ENCODE measurements around the gene MKX.

Gene MKX

GRCh38 chr10:27646194-27646593, 99.4 kb downstream of the MKX start:
- no peak for DNase-seq

GRCh38 chr10:27644307-27644939, 101.2 kb downstream of the MKX start:
- DNase-seq = no peak

- no peak for DNase-seq
Observed at GRCh38 chr10:27643301-27643700, 102.3 kb downstream of the MKX start.

GRCh38 chr10:27642023-27642589, 103.5 kb downstream of the MKX start:
- no peak for DNase-seq

GRCh38 chr10:27638071-27638750, 107.4 kb downstream of the MKX start:
- no peak for DNase-seq

GRCh38 chr10:27637601-27638000, 108.0 kb downstream of the MKX start:
- no peak for DNase-seq

- no peak for DNase-seq
Observed at GRCh38 chr10:27636816-27637215, 108.8 kb downstream of the MKX start.

- DNase-seq = no peak
Observed at GRCh38 chr10:27635699-27636270, 109.8 kb downstream of the MKX start.

GRCh38 chr10:27635290-27635689, 110.3 kb downstream of the MKX start:
- DNase-seq = no peak

- no peak for DNase-seq
Observed at GRCh38 chr10:27628621-27629020, 117.0 kb downstream of the MKX start.

- no peak for DNase-seq
Observed at GRCh38 chr10:27626890-27627289, 118.7 kb downstream of the MKX start.

GRCh38 chr10:27625452-27626211, 120.0 kb downstream of the MKX start:
- DNase-seq = no peak

GRCh38 chr10:27624941-27625340, 120.7 kb downstream of the MKX start:
- no peak for DNase-seq

Data from SHP77 (cell line).